Embryonic facial prominence (tissue), 1 donor: ENCODE data around the gene IGF2.
"Not testable (repeated sequence)": the region's sequence is repeated elsewhere in the genome, so short reads cannot be mapped to it uniquely, and the experiment has no call there.

Source experiments
- DNase-seq: peaks from one replicate; pipeline ENCODE4 v3.0.0-alpha.2; 2016; ENCODE audit errors: extremely low spot score

IGF2 gene

GRCh38 chr11:2139123-2139521 is at the start of gene IGF2:
Gene IGF2 (minus strand): TSS chr11:2139389. CDS start chr11:2135523, 3,866 bp downstream.
- DNase-seq: no peak

- no peak for DNase-seq
Observed at GRCh38 chr11:2188745-2189144, 49.6 kb upstream of the IGF2 start.

- DNase-seq: no peak
Observed at GRCh38 chr11:2187280-2187707, 48.1 kb upstream of the IGF2 start.

GRCh38 chr11:2186669-2187279 is 47.6 kb upstream of the IGF2 start:
- no peak for DNase-seq

- no peak for DNase-seq
Observed at GRCh38 chr11:2185324-2186085, 46.3 kb upstream of the IGF2 start.

- DNase-seq: no peak
Observed at GRCh38 chr11:2182692-2183474, 43.7 kb upstream of the IGF2 start.

- no peak for DNase-seq
Observed at GRCh38 chr11:2182075-2182474, 42.9 kb upstream of the IGF2 start.

- DNase-seq: no peak
Observed at GRCh38 chr11:2180789-2181370, 41.7 kb upstream of the IGF2 start.

- DNase-seq: no peak
Observed at GRCh38 chr11:2180347-2180746, 41.2 kb upstream of the IGF2 start.

GRCh38 chr11:2179516-2179915 is 40.3 kb upstream of the IGF2 start:
- DNase-seq: no peak

- DNase-seq: no peak
Observed at GRCh38 chr11:2178906-2179494, 39.8 kb upstream of the IGF2 start.

- not testable (repeated sequence) for DNase-seq
Observed at GRCh38 chr11:2178055-2178773, 39.0 kb upstream of the IGF2 start.

GRCh38 chr11:2177076-2177475 is 37.9 kb upstream of the IGF2 start:
- no peak for DNase-seq

GRCh38 chr11:2176389-2176900 is 37.3 kb upstream of the IGF2 start:
- no peak for DNase-seq

- DNase-seq: no peak
Observed at GRCh38 chr11:2175659-2176058, 36.5 kb upstream of the IGF2 start.

GRCh38 chr11:2174361-2174760 is 35.2 kb upstream of the IGF2 start:
- DNase-seq: no peak

- no peak for DNase-seq
Observed at GRCh38 chr11:2173761-2174160, 34.6 kb upstream of the IGF2 start.

GRCh38 chr11:2173150-2173693 is 34.0 kb upstream of the IGF2 start:
- DNase-seq: no peak

- DNase-seq: no peak
Observed at GRCh38 chr11:2172676-2173075, 33.5 kb upstream of the IGF2 start.

- no peak for DNase-seq
Observed at GRCh38 chr11:2171591-2172003, 32.4 kb upstream of the IGF2 start, which contains the start of gene TH. Gene TH (minus strand): TSS chr11:2171815. CDS start chr11:2171786, 29 bp downstream.
